Left ventricle myocardium inferior (tissue), 1 donor: Measurements from ENCODE around the gene KCNH4. TPM values are rescaled to one million over a fixed set of nuclear protein-coding genes. Genes with fewer than 3 reads are reported as not detected.

Experiments
- DNase-seq: peaks from one replicate; pipeline ENCODE4 v3.0.0-alpha.2; 2020
- H3K27ac ChIP-seq: fragments of 200-600 bp; replicated peaks from 2 replicates; pipeline ENCODE4 v1.8.0; 2021
- H3K27me3 ChIP-seq: fragments of 200-600 bp; 2 replicates; pipeline ENCODE4 v1.8.0; 2021; ENCODE audit warnings: low read depth
- H3K36me3 ChIP-seq: fragments of 200-600 bp; 2 replicates; pipeline ENCODE4 v1.8.0; 2021
- H3K4me1 ChIP-seq: fragments of 200-600 bp; 2 replicates; pipeline ENCODE4 v1.8.0; 2021
- H3K4me3 ChIP-seq: fragments of 200-600 bp; 2 replicates; pipeline ENCODE4 v1.8.0; 2021; ENCODE audit warnings: mild to moderate bottlenecking, moderate library complexity
- H3K9me3 ChIP-seq: fragments of 200-600 bp; replicated peaks from 2 replicates; pipeline ENCODE4 v1.8.0; 2021
- intact Hi-C: fragments of 100-400 bp; cut with micrococcal nuclease; formaldehyde crosslinking; loops from one replicate; pipeline ENCODE4 v1.11.0; 2022
- total RNA-seq: library from RNA; stranded (reverse); fragmentation: NEBNext Ultra II Directional; extraction: Animal tissue kit (Norgen Biotek cat#: 25700); gene quantifications from one replicate; pipeline ENCODE4 v1.2.1, GENCODE V29; 2021
- TF ChIP-seq, protein P1 (sequence below): fragments of 200-600 bp; IDR thresholded peaks from 2 replicates; pipeline ENCODE4 v1.8.0; 2021; ENCODE audit warnings: antibody characterized with exemption, mild to moderate bottlenecking, borderline replicate concordance
- donor health status: DM: no; HTN: yes; CAD: no; lungs with severe emphysema.

KCNH4 gene
- total RNA-seq, 1 donor from 2014 or later = 0.16 TPM

DNA sequence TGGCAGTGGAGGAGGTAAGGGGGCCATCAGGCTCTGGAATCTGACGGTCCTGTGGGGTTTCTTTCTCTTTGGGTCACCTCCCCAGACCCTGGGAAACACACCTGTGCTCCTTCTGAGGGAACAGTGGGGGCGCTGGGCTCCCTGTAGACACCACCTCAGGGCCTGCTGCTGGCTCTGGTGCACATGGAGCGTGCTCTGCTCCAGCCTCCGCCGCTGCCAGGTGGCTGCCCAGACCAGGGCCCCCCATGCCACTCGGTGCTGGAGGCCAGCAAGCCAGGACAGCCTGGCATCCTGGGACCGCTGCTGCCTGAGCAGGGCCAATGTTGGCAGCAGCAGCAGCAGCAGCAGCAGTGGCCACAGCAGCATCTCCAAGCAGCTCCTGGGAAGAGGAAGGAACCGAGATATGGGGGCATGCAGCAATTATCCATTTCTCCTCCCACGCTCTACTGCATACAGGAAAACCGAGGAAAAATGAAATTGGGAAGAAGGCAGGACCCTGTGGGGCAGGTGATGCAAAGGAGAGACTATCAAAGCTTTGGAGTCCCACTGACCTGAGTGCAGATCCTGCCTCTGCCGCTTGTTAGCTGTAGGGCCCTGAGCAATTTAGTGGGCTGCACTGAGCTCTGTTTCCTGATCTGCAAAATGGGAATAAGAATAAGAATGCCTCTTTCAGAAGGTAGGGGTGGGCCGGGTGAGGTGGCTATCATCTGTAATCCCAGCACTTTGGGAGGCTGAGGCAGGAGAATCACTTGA is 12.4 kb upstream of the KCNH4 start:
- Histone ChIP-seq H3K27ac (peak overlapping the region; percentile 84), H3K4me1 (peaks cover 24% of the 10 kb centered on the region), H3K36me3 (no peaks in the 10 kb centered on the region), H3K27me3 (no peaks in the 10 kb centered on the region), H3K9me3 (no peaks in the 10 kb centered on the region), H3K4me3 (peak overlapping the region; percentile 70)
- TF ChIP-seq, protein P1, sequence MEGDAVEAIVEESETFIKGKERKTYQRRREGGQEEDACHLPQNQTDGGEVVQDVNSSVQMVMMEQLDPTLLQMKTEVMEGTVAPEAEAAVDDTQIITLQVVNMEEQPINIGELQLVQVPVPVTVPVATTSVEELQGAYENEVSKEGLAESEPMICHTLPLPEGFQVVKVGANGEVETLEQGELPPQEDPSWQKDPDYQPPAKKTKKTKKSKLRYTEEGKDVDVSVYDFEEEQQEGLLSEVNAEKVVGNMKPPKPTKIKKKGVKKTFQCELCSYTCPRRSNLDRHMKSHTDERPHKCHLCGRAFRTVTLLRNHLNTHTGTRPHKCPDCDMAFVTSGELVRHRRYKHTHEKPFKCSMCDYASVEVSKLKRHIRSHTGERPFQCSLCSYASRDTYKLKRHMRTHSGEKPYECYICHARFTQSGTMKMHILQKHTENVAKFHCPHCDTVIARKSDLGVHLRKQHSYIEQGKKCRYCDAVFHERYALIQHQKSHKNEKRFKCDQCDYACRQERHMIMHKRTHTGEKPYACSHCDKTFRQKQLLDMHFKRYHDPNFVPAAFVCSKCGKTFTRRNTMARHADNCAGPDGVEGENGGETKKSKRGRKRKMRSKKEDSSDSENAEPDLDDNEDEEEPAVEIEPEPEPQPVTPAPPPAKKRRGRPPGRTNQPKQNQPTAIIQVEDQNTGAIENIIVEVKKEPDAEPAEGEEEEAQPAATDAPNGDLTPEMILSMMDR = no peak
- DNase-seq = no peak
- intact Hi-C loops = no loop called here

DNA sequence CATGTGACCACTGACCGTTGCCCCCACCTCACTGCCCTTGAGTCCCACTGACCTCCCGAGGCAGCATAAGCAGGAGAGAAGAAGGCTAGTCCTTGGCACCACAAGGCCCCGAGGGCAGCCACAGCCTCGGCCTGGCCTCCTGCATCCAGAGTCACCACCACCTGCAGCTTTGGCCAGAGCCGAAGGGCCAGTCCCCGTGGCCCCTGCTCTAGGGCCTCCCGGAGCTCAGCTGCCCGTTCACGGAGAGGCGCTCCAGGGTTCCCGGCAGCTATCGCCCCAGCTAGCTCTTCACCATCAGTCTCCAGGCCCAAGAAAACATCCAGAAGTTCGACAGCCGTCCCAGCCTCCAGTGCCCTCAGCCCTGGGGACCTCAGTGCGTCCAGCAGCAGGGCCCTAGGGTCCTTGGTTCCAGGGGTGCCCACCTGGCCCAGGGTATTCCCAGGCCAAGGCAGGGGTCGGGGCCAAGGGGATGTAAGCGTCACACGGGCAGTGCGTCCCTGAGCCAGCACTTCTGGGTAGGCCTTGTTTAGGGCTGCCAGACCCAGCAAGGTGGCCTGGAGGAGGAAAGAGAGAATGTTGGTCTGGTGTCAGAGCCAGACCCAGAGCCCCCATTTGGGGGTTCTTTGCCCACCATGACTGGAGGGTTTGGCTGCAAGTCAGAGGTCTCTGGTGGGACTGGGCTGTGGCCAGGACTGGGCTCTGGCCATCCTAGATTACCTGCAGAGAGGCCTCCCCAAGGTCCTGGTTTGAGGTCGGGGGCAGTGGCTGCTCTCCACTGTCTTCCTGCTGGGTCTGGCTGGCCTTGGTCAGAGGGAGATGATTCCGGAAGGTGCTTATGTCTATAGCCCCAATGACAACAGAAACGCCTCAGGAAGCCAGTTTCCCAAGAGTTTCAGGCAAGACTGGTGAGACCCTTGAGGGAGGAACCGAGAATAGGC is 11.5 kb upstream of the KCNH4 start:
- Histone ChIP-seq H3K4me1 (peaks cover 24% of the 10 kb centered on the region), H3K9me3 (no peaks in the 10 kb centered on the region), H3K4me3 (peak overlapping the region; percentile 70), H3K27ac (no peak overlapping the region), H3K27me3 (no peaks in the 10 kb centered on the region), H3K36me3 (no peaks in the 10 kb centered on the region)
- DNase-seq = no peak
- intact Hi-C loops = no loop called here
- TF ChIP-seq, protein P1 = no peak

DNA sequence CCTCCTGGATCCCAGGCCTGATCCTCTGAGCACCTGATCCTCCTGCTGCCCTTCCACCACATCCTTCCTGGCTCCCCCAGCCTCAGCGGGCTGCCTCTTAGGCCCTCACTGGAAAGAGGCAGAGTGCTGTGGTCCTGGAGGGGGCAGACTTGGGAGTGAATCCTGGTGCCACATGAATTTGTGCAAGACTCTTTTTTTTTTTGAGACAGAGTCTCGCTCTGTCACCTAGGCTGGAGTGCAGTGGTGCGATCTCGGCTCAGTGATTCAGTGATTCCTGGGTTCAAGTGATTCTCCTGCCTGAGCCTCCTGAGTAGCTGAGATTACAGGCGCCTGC is 10.3 kb upstream of the KCNH4 start:
- H3K4me1 ChIP-seq = peaks cover 24% of the 10 kb centered on the region
- H3K36me3 ChIP-seq = no peaks in the 10 kb centered on the region
- no peaks in the 10 kb centered on the region for H3K27me3 ChIP-seq
- H3K4me3 ChIP-seq = no peak overlapping the region
- TF ChIP-seq, protein P1 = no peak
- H3K27ac ChIP-seq = no peak overlapping the region
- DNase-seq = no peak
- intact Hi-C loops = no loop called here
- no peaks in the 10 kb centered on the region for H3K9me3 ChIP-seq

DNA sequence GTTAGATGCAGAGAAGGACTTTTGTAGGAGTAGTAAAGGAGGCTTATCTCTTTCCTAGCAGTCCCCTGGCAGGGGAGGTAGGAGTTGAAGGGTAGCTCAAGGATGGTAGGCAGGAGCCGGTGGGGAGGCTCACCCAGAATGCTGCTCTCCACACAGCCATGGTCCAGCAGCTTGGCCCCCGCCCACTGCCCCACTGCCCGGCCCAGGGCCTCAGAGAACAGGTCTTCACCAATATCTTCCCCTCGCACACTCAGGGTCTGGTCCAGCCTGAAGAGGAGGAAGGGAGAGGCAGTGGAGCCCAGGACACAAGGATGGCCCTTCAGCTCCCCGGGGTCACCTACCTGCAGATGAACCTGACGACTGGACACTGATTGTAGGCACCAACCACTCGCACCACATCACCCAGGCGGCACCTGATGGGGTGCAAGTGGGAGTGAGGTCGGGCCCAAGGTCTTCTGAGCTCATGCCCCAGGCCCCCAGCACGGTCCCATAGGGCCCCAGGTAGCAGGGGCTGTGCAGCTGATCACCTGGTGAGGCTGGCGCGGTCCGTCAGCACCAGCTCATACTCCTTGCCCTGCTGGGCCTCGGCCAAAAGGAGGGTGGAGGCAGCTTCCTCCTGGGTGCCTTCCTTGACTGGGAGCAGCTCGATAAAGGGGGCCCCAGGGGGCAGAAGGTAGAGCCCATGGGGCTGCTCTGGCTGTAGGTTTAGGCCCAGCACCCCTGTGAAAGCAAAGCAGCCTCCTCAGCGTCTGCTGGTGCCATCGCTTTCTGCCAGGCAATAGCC is 9.7 kb upstream of the KCNH4 start:
- Histone ChIP-seq H3K27ac (no peak overlapping the region), H3K9me3 (no peaks in the 10 kb centered on the region), H3K27me3 (no peaks in the 10 kb centered on the region), H3K4me3 (no peak overlapping the region), H3K36me3 (no peaks in the 10 kb centered on the region), H3K4me1 (peaks cover 24% of the 10 kb centered on the region)
- DNase-seq = no peak
- intact Hi-C loops = no loop called here
- TF ChIP-seq, protein P1 = no peak

DNA sequence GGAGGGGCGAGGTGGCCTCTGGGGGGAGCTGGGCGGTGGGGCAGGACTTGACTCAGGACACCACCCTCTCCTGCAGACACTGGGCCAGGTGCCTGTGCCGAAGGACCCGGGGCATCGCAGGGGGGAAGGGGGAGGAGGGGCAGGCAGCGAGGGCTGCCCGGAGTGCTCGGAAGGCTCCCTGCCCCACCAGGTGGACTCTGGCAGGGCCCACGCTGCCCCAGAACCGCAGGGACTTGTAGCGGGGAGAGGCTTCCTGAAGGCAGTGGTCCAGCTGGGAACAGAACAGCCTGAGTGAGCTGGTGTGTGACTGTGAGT is 8.7 kb upstream of the KCNH4 start:
- Histone ChIP-seq H3K36me3 (no peaks in the 10 kb centered on the region), H3K27me3 (no peaks in the 10 kb centered on the region), H3K27ac (no peak overlapping the region), H3K9me3 (no peaks in the 10 kb centered on the region), H3K4me1 (peaks cover 23% of the 10 kb centered on the region), H3K4me3 (no peak overlapping the region)
- intact Hi-C loops = no loop called here
- no peak for DNase-seq
- TF ChIP-seq, protein P1 = no peak
